ENCODE results near the gene SLC25A6. TPM values are rescaled to one million over a fixed set of nuclear protein-coding genes. Genes with fewer than 3 reads are reported as not detected.
"Not testable (repeated sequence)": the region's sequence is repeated elsewhere in the genome, so short reads cannot be mapped to it uniquely, and the experiment has no call there.

SLC25A6 gene
- 172 TPM for total RNA-seq
- long read RNA-seq, transcript SLC25A6-201 (4 exons, 2,062 nt) = major isoform, 441 of 662 reads
- long read RNA-seq, partial matches to known transcripts = 128 of 662 reads
- long read RNA-seq, other reads (novel, unspliced or antisense) = 93 of 662 reads

- intact Hi-C loops (cut with micrococcal nuclease) = no loop called here
- ATAC-seq (peak; percentile 94), DNase-seq (peak; percentile 100)
Measured at GRCh38 chrX:1391707-1392375, at the start of gene SLC25A6. SLC25A6 (minus strand) TSS chrX:1392113; CDS start chrX:1392009, 104 bp downstream.

DNA sequence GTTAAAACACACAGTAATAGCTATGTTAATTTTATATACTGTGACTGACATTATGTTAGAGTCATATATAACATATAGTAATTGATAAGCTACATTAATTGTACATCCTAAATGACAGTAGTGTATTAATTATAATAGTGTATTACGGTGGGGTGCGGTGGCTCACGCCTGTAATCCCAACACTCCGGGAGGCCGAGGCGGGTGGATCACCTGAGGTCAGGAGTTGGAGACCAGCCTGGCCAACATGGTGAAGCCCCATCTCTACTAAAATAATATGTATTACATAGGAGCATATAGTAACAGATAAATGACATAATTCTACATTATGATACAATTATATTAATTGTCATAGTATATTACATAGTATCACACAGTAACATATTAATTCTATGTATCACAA, 48.6 kb upstream of the SLC25A6 start:
- ATAC-seq = no peak
- intact Hi-C loops (cut with micrococcal nuclease) = no loop called here
- DNase-seq = no peak

- intact Hi-C loops (cut with micrococcal nuclease) = no loop called here
- no peak for ATAC-seq
- peak; percentile 8 for DNase-seq
Measured at GRCh38 chrX:1435241-1435895, 43.5 kb upstream of the SLC25A6 start.

DNA sequence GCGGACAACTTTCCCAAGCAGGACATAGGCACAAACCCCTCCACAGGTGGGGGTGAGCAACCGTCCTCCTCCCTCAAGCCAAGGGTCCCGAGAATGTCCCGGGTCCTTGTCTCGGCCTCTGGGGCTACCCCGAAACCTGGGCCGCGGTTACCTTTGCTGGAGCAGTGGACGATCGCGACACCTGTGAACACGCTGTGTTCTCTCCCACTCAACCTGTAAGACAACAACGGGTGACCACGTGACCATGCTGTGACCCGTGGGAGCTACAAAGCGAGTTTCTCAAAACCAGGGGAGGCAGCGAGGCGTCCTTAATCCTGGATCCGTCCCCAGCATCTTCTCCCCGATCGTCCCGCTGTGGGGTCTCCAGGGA, 42.9 kb upstream of the SLC25A6 start:
- no peak for ATAC-seq

GRCh38 chrX:1433646-1434357, 41.9 kb upstream of the SLC25A6 start:
- intact Hi-C loops (cut with micrococcal nuclease) = no loop called here
- no peak for ATAC-seq

More for the DNA sequence above, 42.9 kb upstream of the SLC25A6 start:
- intact Hi-C loops (cut with micrococcal nuclease) = no loop called here
- peak; percentile 15 for DNase-seq

GRCh38 chrX:1430451-1430850, 38.5 kb upstream of the SLC25A6 start:
- no peak for ATAC-seq
- intact Hi-C loops (cut with micrococcal nuclease) = no loop called here
- peak; percentile 1 for DNase-seq

More at GRCh38 chrX:1433646-1434357, 41.9 kb upstream of the SLC25A6 start:
- peak; percentile 5 for DNase-seq

GRCh38 chrX:1427756-1428155, 35.8 kb upstream of the SLC25A6 start:
- no peak for ATAC-seq
- DNase-seq = peak; percentile 22
- intact Hi-C loops (cut with micrococcal nuclease) = no loop called here

GRCh38 chrX:1426321-1426720, 34.4 kb upstream of the SLC25A6 start:
- peak; percentile 19 for DNase-seq
- intact Hi-C loops (cut with micrococcal nuclease); ATAC-seq: not testable (repeated sequence)

DNA sequence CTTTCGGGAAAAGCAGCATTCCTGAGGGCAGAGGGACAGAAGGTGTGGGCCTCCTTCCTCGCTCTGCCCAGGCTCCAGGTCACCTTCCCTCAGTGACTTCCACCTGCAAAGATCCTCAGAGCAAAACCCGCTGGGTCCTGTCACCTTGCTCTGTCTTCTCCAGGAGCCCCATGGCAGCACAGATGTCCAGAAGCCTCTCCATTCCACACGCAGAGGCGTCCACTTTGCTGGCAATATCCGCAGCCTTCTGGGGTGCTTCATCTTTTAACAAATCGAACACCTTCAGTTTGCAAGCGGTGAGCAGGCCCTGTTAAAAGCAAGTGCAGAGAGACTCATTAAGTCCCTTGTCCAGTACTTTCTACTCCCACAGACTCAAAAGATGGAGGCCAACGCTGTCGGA, 33.5 kb upstream of the SLC25A6 start:
- DNase-seq = peak; percentile 10
- intact Hi-C loops (cut with micrococcal nuclease) = no loop called here
- no peak for ATAC-seq

DNA sequence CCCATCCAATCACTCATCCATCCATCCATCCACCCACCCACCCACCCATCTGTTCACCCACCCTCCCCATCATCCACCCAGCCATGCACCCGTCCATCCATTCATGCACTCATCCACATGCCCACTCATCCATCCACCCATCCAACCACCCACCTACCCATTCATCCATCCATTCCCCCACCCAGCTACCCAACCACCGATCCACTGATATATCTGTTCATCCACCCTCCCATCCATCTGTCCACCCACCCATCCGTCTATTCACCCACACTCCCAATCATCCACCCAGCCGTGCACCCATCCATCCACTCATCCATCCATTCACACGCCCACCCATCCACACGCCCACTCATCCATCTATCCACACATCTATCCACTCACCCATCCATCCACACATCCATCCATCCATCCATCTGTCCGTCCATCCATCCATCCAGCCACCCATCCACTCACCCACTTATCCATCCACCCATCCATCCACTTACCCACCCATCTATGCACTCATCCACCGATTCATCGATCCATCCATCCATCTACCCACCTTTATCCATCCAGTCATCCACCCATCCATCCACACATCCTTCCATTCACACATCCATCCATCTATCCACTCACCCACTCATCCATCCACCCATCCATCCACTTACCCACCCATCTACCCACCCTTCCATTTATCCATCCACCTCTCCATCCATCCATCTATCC, 32.4 kb upstream of the SLC25A6 start:
- DNase-seq = peak; percentile 8
- intact Hi-C loops (cut with micrococcal nuclease) = no loop called here
- no peak for ATAC-seq

DNA sequence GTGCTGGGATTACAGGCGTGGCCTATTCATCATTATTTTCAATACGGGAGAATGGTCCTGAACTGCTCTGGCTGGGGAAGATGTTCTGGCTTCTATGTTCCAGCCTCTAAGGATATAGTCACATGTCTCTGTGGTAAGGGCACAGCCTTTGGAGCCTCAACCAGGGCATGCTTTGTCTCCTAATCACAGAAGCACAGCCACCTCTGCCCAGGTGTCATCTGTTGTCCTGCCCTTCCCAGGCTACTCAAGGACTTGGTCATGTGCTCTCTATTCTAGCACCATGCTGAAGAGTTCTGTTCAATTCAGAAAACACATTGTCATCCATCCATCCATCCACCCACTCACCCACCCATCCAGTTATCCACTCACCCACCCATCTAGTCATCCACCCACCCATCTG, 31.3 kb upstream of the SLC25A6 start:
- no peak for ATAC-seq
- intact Hi-C loops (cut with micrococcal nuclease) = no loop called here
- peak; percentile 2 for DNase-seq

DNA sequence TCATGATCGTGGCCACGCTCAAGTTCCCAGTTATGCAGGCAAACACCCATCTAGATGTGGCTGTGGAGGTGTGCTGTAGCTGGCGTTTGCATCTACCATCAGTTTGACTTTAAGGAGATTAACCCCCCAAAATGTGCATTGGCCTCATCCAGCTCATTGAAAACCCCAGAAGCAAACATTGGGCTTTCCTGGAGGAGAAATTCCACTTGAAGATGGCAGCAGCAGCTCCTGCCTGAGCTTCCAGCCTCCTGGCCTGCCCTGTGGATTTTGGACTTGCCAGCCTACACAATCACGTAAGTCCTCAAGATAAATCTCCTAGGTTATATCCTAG, 30.2 kb upstream of the SLC25A6 start:
- intact Hi-C loops (cut with micrococcal nuclease) = no loop called here
- DNase-seq = no peak
- ATAC-seq = no peak

DNA sequence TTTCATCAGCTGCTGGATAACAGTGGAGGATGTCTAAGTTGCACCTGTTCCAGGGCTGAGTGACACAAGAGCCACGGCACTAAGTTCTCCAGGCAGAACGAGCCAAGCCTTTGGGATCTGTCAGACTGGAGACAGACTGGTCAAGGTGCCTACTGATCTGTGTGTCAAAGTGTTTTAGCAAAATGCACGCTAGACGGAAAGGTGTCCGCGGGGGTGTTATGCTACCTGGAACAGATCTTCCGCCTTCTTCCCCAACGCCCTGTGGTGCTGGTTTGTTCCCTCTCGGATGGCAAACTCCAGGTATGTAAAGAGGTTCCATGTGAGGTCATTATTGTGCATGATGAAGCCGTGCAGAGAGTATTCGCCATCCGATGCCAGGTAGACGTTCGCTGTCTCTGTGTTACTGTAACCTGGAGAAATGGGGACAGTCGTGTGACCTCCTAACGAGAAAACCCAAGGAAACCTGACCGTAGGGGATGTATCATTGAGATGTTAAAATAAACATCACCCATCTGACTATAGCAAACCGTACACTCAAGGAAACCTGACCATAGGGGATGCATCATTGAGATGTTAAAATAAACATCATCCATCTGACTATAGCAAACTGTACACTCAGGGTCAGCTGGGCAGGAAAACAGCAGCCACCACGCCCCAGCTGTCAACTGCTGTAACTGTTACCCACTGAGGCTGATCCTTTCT, 29.7 kb upstream of the SLC25A6 start:
- intact Hi-C loops (cut with micrococcal nuclease) = no loop called here
- no peak for ATAC-seq
- peak; percentile 24 for DNase-seq

GRCh38 chrX:1420371-1420770, 28.5 kb upstream of the SLC25A6 start:
- peak; percentile 33 for DNase-seq
- intact Hi-C loops (cut with micrococcal nuclease) = no loop called here
- ATAC-seq = no peak

DNA sequence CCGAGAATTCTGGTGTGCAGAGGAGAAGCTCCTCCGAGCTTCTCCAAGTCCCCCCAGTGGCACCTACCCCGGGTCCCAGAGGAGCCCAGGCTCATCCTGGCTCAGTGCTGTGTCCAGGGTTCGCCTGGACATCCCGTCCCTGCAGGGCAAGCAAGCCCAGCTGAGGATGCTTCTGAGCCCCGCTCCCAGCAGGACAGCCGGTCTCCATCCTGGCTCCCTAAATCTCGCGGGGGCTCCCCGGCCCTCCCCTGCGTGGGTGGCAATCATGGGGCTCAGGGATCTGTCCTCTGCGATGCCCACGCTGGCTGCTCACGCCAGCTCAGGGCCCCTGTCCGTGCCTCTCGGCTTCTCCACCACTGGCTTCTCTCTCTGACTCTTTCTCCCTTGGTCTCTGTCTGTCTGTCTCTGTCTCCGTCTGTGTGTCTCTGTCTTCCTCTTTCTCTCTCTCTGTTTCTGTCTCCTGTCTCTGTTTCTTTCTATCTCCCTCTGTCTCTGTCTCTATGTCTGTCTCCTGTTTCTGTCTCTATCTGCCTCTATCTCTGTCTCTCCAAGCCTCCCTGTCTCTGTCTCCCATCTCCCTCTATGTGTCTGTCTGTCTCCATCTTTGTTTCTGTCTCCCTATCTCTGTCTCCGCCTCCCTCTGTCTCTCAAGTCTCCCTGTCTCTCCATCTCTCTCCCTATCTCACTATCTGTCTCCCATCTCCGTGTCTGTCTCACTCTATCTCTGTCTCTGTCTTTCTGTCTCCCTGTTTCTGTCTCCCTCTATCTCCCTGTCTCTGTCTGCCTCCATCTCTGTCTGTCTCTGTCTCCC, 27.8 kb upstream of the SLC25A6 start:
- peak; percentile 27 for DNase-seq
- intact Hi-C loops (cut with micrococcal nuclease) = no loop called here
- ATAC-seq = peak; percentile 7

GRCh38 chrX:1418901-1419544, 27.1 kb upstream of the SLC25A6 start:
- intact Hi-C loops (cut with micrococcal nuclease) = no loop called here
- no peak for ATAC-seq

DNA sequence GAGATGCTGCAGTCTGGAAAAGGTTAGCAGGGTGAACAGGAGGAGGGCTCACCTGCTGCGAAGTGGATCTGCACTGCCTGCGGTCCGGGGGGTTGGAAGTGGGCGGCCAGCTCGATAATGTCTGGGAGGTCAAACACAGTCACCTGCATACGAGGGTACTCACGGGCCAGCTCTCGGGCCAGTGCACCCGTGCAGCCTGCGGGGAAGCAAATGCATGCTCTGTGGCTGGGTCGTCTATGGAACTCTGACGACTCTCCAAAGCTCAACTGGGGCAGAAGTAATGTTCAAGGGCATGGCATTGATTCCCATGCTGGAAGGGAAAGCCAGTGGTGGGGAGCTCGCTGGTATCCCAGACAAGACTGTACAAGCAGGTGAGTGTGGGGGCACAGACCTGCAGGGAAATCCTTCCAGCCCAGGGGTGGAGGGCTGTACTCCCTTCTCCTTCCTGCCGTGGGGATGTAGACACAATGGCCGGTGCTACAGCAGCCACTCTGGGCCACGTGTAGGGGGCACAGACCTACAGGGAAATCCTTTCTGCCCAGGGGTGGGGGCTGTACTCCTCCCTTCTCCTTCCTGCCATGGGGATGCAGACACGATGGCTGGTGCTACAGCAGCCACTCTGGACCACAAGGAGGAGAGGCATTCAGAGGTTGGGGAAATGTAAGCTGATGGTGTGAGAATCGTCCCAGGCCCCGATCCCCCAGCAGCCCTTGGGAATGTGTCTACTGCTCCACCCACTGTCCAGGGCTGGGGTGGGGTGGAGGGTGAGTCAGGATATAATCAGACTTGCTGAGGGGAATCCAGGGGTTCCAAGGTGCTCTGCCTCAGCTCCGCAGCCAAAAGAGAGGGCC, 26.2 kb upstream of the SLC25A6 start:
- peak; percentile 22 for DNase-seq
- intact Hi-C loops (cut with micrococcal nuclease) = no loop called here

More at GRCh38 chrX:1418901-1419544, 27.1 kb upstream of the SLC25A6 start:
- DNase-seq = peak; percentile 30

More for the DNA sequence above, 26.2 kb upstream of the SLC25A6 start:
- no peak for ATAC-seq

All from left ventricle myocardium superior (tissue), 1 donor.